ENCODE measurements around the gene ITGB2.

ITGB2 gene

GRCh38 chr21:44958471-44959191 is 37.9 kb upstream of the ITGB2 start:
- no peak for TF ChIP-seq CTCF (IDR thresholded peaks at IDR 0.05; ENCODE audit: control extremely low read depth, extremely low read depth, low read depth, missing control alignments)
- CTCF ChIA-PET, result interaction anchor here (1.3 to 1.5 kb wide), 2 partner anchors 9 to 170 kb away, joined by 3 to 6 read pairs; no protein-coding TSS in a partner anchor
- no peak for DNase-seq (ENCODE audit: extremely low spot score)
- POLR2A ChIA-PET, result interaction anchor here (0.6 kb wide), 1 partner anchor 18 kb away, joined by 3 read pairs; no protein-coding TSS in a partner anchor

GRCh38 chr21:44957901-44958451 is 37.3 kb upstream of the ITGB2 start:
- no peak for TF ChIP-seq CTCF (IDR thresholded peaks at IDR 0.05; ENCODE audit: control extremely low read depth, extremely low read depth, low read depth, missing control alignments)
- no peak for DNase-seq (ENCODE audit: extremely low spot score)
- ChIA-PET POLR2A (no interaction called here), CTCF (interaction anchor here (1.0 to 1.5 kb wide), 3 partner anchors 8 to 170 kb away, joined by 3 to 6 read pairs (median 3); no protein-coding TSS in a partner anchor)

GRCh38 chr21:44957047-44957831 is 36.5 kb upstream of the ITGB2 start:
- TF ChIP-seq CTCF (IDR thresholded peaks at IDR 0.05; ENCODE audit: control extremely low read depth, extremely low read depth, low read depth, missing control alignments), result no peak
- DNase-seq (ENCODE audit: extremely low spot score), result no peak
- CTCF ChIA-PET, result interaction anchor here (0.8 to 1.1 kb wide), 4 partner anchors 9 to 181 kb away, joined by 3 to 6 read pairs (median 3); no protein-coding TSS in a partner anchor
- POLR2A ChIA-PET, result no interaction called here

- POLR2A ChIA-PET, result no interaction called here
- CTCF ChIA-PET, result interaction anchor here (0.8 to 15.6 kb wide), 6 partner anchors 9 to 182 kb away, joined by 3 to 313 read pairs (median 4); no protein-coding TSS in a partner anchor
- no peak for TF ChIP-seq CTCF (IDR thresholded peaks at IDR 0.05; ENCODE audit: control extremely low read depth, extremely low read depth, low read depth, missing control alignments)
- no peak for DNase-seq (ENCODE audit: extremely low spot score)
Observed at GRCh38 chr21:44956356-44957046, 35.8 kb upstream of the ITGB2 start.

- ChIA-PET POLR2A (no interaction called here), CTCF (interaction anchor here (1.0 to 15.6 kb wide), 6 partner anchors 8 to 183 kb away, joined by 3 to 313 read pairs (median 4); no protein-coding TSS in a partner anchor)
- no peak for DNase-seq (ENCODE audit: extremely low spot score)
- no peak for TF ChIP-seq CTCF (IDR thresholded peaks at IDR 0.05; ENCODE audit: control extremely low read depth, extremely low read depth, low read depth, missing control alignments)
Observed at GRCh38 chr21:44955798-44956175, 35.1 kb upstream of the ITGB2 start.

All from GM10248 (cell line).